ENCODE measurements around the gene C10orf62. TPM values are rescaled to one million over a fixed set of nuclear protein-coding genes. Genes with fewer than 3 reads are reported as not detected.

The C10orf62 gene, protein sequence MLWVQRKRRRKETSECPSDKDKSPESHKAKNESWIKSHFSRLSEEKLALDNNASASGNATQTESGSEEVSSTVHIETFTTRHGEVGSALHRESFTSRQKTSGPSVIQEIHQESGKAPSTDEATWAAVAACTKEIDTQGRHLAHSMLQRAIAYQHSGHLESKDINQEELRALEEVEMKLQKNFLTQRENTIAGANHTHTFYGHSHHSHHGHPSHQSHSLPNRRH
- total RNA-seq, result 1 to 10 TPM in 1 of 8 experiments, under 1 TPM in 4, not detected in 3; 0.17 to 2.6 (median 0.31) TPM

DNA sequence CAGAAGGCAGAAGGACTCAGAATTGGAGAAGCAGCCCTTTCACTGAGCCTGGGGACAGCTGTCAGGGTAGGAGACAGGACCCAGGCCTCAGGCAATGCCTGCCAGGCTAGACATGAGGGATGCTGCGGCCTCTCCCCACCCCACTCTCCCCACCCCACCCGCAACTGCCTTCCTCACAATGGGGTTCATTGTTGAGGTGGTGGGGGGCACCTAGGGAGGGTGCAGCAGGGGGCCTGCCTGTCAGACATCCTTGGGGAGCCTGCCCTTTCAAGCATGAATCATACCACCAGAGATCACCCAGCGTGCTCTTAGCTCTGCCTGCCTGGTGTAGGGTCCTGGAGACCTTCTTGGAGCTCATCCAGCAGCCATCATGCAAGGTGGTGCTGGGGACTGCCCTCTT is at the start of gene C10orf62:
Gene C10orf62, plus strand, starts transcription at position 243 of the 400 bp plus-strand sequence. CDS start 177 bp downstream, outside the sequence.
- in situ Hi-C loops (cut with MboI; ENCODE audit: low pct_unique_long_range_greater_than_20kb in 2 of 9, low sequenced_read_pairs in 9 of 9, unreplicated experiment in 9 of 9), result no loop called here
- H3K27ac ChIP-seq, result no peak within 1 kb of the TSS
- ATAC-seq (replicated peaks in 6 of 8), result no peak
- H3K4me3 ChIP-seq, result no peak within 1 kb of the TSS
- no peaks in the 10 kb centered on the region for H3K4me1 ChIP-seq (replicated peaks in 1 of 2)
- 80% methylated on average over 1 of the region's 3 CpGs; no CpG with 5 or more reads in 9 of the 10 experiments for WGBS, 10 experiments

DNA sequence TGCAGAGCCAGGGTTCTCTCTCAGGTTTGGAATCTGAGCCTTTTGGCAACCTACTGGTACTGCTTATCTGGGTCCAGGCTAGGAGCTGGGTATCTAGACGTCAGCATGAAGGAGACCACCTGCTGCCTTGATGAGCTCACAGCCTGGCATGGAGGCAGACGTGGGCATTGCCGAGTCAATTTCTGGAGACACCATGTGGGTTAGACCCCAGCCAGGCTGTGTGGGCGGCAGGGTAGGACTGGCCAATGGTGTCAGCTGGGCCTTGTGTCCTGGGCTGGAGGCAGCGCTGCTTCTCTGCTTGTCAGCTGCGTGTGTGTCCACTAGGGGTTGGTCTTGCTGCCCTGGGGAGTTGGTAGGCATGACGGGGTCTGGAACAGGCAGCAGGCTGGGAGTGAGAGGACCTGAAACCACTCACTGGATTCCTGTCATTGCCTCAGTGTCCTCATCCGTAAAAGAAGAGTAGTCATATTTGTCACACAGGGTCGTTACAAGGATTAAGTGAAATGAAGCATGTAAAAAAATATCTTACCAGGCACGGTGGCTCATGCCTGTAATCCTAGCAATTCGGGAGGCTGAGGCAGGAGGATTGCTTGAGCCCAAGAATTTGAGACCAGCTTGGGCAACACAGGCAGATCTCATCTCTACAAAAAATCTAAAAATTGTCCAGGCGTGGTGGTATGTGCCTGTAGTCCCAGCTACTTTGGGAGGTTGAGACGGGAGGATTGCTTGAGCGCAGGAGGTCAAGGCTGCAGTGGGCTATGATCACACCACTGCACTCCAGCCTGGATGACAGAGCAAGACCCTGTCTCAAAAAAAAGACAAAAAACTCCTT is 48.6 kb upstream of the C10orf62 start:
- ATAC-seq (replicated peaks in 6 of 8), result no peak
- peaks cover 12 to 26% of the 10 kb centered on the region in 2 donors for H3K4me1 ChIP-seq (replicated peaks in 1 of 2)
- H3K27ac ChIP-seq, result no peak overlapping the region
- 85 to 100% (median 90%) methylated on average over 1 to 8 of the region's 14 CpGs; no CpG with 5 or more reads in 2 of the 10 experiments for WGBS, 10 experiments
- in situ Hi-C loops (cut with MboI; ENCODE audit: low pct_unique_long_range_greater_than_20kb in 2 of 9, low sequenced_read_pairs in 9 of 9, unreplicated experiment in 9 of 9), result no loop called here
- H3K4me3 ChIP-seq, result no peak overlapping the region

DNA sequence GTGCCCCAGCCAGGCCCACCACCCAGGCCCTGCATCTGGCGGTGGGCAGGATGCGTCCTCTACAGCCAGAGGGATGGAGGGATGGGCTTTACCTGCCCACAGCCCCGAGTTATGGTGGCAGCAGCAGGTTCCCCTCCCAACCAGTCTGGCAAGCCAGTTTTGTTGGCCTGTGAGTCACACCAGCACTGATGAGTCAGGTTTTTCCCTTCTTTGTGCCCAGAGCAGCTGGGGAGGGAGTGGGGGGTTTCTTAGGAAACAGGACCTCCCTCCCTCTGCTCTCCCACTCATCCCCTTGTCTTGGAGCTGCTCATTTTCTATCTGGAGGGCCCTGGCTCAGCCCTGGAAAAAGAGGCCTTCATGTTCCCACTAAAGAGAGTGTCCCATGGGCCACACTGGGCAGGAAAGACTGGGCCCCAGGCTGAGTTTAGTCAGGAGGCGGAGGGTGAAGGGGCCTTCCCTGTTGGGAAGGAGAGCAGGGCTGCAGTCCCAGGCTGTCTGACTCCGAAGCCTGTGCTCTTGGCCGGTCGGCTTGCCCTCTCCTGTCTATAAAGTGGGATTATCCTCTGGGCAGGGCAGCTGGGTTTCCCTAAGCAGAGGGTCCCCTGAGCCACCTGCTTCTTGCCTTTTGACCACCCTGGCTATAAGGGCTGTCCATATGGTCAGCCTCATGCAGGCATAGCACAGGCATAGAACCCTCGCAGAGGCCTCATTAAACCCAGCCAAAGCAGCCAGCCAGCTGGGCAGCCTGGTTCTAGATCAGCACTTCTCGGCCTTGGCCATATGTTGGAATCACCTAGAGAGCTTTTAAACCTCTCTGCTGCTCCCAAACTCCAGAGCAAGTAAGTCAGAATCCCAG is 47.1 kb upstream of the C10orf62 start:
- peak; percentile 53 to 92 (median 90) for ATAC-seq (replicated peaks in 6 of 8)
- Histone ChIP-seq H3K4me1 (replicated peaks in 1 of 2) (peaks cover 20 to 33% of the 10 kb centered on the region in 2 donors), H3K27ac (peak overlapping the region; percentile 57 to 63), H3K4me3 (no peak overlapping the region)
- WGBS, 10 experiments, result 0 to 100% (median 77%) methylated on average over 1 to 4 of the region's 9 CpGs; no CpG with 5 or more reads in 5 of the 10 experiments
- in situ Hi-C loops (cut with MboI; ENCODE audit: low pct_unique_long_range_greater_than_20kb in 2 of 9, low sequenced_read_pairs in 9 of 9, unreplicated experiment in 9 of 9), result no loop called here

DNA sequence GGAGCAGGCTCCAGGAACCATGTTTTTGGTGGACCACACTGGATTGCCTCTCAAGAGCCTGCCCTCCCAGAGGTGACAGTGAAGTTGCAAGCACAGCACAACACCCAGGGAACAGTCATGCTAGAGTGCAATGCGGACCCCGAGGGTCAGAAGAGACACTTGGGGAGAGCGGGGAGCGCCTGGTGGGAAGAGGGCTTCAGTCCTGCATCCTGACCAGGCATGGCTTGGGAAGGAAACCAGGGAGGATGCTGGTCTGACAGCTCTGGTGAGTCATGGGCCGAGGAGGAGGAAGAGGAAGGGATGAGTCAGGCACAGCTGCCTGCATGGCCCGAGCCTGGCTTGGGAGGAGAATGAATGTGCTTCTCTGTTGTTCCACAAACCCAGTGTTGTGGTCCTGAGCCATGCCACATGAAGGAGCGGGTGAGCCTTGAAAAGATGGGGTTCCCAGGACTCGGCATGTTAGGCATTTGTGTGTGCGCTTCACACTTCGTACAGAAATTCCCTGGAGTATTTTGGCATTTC is 46.4 kb upstream of the C10orf62 start:
- peak; percentile 44 to 80 (median 54) for ATAC-seq (replicated peaks in 6 of 8)
- Histone ChIP-seq H3K4me3 (no peak overlapping the region), H3K27ac (peak overlapping the region in 1 of 2 donors; percentile 63), H3K4me1 (replicated peaks in 1 of 2) (peaks cover 24 to 37% of the 10 kb centered on the region in 2 donors)
- in situ Hi-C loops (cut with MboI; ENCODE audit: low pct_unique_long_range_greater_than_20kb in 2 of 9, low sequenced_read_pairs in 9 of 9, unreplicated experiment in 9 of 9), result no loop called here
- 0 to 100% (median 40%) methylated on average over 1 to 7 of the region's 10 CpGs; no CpG with 5 or more reads in 3 of the 10 experiments for WGBS, 10 experiments

DNA sequence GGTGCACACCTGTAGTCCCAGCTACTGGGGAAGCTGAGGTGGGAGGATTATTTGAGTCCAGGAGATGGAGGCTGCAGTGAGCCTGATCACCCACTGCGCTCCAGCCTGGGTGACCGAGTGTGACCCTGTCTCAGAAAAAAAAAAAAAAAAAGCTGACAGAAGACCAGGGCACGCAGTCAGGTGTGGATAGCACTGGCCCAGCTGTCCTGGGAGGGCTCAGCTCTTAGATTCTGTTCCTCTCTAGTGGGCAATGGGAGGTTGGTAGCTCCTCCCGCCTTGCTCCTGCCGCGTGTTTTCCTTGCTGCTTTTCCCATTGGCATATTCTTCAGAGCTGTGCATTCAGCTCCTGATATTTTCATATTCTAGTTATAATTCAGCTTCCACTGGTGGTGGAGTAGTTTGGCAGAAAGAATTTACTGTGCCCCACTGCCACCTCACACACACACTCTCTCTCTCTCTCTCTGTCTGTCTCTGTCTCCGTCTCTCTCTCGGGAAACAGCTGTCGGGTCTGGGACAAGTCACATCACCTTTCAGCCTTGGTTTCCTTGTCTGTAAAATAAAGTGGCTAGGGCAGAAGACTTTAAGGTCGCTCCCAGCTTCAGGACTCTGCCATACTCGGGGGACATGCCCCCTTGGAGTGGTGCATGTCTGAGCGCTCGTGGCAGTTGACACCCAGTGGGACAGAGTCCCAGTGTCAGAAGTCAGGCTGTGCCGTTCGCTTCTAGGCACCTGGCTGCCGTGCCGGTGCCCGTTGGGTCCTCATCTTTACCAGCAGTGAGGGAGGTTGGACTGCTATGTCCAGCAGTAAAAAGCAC is 42.9 kb upstream of the C10orf62 start:
- no peak for ATAC-seq (replicated peaks in 6 of 8)
- Histone ChIP-seq H3K4me1 (replicated peaks in 1 of 2) (peaks cover 39 to 48% of the 10 kb centered on the region in 2 donors), H3K27ac (no peak overlapping the region), H3K4me3 (no peak overlapping the region)
- WGBS, 10 experiments, result 79 to 100% (median 85%) methylated on average over 2 to 9 of the region's 18 CpGs; no CpG with 5 or more reads in 1 of the 10 experiments
- in situ Hi-C loops (cut with MboI; ENCODE audit: low pct_unique_long_range_greater_than_20kb in 2 of 9, low sequenced_read_pairs in 9 of 9, unreplicated experiment in 9 of 9), result no loop called here

DNA sequence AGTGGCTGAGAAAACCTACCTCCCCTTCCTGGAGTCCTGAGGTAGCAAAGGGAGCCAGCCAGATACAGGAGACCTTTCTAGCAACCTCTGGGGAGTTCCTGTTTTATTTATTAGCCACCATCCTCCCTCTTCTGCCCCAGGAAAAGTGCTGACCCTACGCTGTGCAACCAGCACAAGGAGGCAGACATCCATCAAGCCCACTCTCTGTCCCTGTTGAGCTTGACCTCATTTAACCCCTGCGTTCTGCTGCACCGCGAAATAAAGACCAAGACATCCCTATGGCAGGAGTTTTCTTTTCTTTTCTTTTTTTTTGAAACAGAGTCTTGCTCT is 42.3 kb upstream of the C10orf62 start:
- Histone ChIP-seq H3K27ac (no peak overlapping the region), H3K4me3 (no peak overlapping the region), H3K4me1 (replicated peaks in 1 of 2) (peaks cover 39 to 43% of the 10 kb centered on the region in 2 donors)
- WGBS, 10 experiments, result 34 to 80% (median 40%) methylated on average over 1 to 4 of the region's 4 CpGs; no CpG with 5 or more reads in 6 of the 10 experiments
- in situ Hi-C loops (cut with MboI; ENCODE audit: low pct_unique_long_range_greater_than_20kb in 2 of 9, low sequenced_read_pairs in 9 of 9, unreplicated experiment in 9 of 9), result no loop called here
- peak in 1 of 8 experiments; percentile 19 for ATAC-seq (replicated peaks in 6 of 8)

DNA sequence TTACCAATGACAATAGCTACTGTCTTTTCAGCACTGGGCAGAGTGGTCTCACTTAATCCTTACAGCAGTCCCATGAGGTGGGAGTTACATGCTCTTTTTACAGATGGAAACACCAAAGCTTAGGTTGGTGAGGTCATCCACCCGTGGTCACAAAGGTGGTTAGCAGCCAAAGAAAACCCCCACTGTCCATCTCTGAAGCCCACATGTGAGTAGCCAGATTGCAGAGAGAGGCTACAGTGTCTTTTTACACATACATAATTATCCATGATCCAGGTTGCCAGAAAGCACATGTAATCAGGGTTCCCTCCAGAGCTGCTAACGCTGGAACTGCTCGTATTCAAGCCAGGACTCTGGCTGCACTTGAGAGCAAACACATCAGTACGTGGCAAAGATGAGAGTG is 41.6 kb upstream of the C10orf62 start:
- peaks cover 31 to 36% of the 10 kb centered on the region in 2 donors for H3K4me1 ChIP-seq (replicated peaks in 1 of 2)
- ATAC-seq (replicated peaks in 6 of 8), result peak in 1 of 8 experiments; percentile 58
- H3K4me3 ChIP-seq, result no peak overlapping the region
- in situ Hi-C loops (cut with MboI; ENCODE audit: low pct_unique_long_range_greater_than_20kb in 2 of 9, low sequenced_read_pairs in 9 of 9, unreplicated experiment in 9 of 9), result no loop called here
- no peak overlapping the region for H3K27ac ChIP-seq
- WGBS, 10 experiments, result 24 to 69% (median 54%) methylated on average over 2 to 3 of the region's 4 CpGs; no CpG with 5 or more reads in 5 of the 10 experiments

DNA sequence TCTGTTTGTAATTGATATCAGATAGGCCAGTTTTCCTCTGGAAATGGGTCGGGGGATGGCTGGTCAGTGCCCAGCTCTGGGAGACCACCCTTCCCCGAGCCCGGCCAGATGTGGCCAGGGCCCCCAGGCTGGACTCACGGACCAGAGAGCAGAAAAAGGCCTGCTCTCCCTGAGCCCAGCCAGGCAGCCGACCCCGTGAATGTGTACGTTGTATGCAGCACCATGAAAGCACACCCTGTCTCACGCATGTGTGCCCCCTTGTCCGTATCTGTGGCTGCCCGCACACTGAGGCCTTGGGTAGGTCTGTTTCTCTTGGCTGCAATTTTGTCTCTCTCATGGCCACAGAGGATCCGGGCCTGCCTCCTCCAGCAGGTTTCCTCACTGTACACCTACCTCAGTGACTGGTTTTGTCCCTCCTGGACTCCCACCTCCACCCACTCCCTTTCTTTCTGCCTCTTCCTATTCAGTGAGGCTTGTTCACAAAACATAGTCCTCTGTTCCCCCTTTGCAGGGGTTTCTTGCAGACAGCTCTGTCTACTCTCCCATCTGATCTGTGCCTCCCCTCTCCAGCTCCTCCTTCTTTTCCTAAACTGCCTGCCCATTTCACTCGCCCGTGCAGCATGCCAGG is 40.6 kb upstream of the C10orf62 start:
- 60 to 100% (median 70%) methylated on average over 2 to 5 of the region's 13 CpGs; no CpG with 5 or more reads in 3 of the 10 experiments for WGBS, 10 experiments
- no peak overlapping the region for H3K27ac ChIP-seq
- in situ Hi-C loops (cut with MboI; ENCODE audit: low pct_unique_long_range_greater_than_20kb in 2 of 9, low sequenced_read_pairs in 9 of 9, unreplicated experiment in 9 of 9), result no loop called here
- peak in 2 of 8 experiments; percentile 2 to 13 for ATAC-seq (replicated peaks in 6 of 8)
- H3K4me1 ChIP-seq (replicated peaks in 1 of 2), result peaks cover 27 to 35% of the 10 kb centered on the region in 2 donors
- no peak overlapping the region for H3K4me3 ChIP-seq

DNA sequence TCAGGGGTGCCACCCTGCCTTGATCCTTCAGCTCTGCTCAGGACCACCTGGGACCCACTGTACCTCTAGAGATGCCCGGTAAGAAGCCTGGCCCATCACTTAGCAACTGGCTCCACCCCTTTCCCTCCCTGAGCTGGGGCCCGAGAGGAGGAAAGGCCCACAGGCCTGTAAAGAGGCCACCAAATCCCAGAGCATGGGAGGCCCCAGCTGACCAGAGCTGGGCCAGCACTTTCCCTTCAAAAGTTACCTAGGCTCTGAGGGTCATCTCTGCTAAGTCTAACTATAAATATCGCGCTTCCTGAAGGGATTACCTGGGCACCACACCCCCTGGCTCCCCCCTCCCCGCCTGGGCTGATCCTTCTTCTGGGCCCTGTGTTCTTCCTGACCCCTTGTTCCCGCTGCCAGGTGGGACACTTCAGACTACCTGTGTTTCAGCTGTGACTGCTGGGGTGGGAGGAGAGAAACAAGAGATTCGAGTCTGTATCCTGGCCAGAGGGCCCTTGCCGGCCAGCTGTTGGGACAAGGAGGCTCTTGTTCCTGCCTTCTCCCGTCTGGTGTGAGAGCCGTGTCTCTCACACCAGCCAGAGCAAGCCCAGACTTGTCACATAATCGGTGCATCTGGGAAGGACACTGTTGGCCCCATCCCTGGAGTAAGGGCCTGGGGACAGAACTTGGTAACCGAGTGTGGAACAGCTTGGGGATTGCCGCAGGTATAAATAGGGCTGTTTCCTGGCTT is 39.8 kb upstream of the C10orf62 start:
- Histone ChIP-seq H3K4me3 (no peak overlapping the region), H3K4me1 (replicated peaks in 1 of 2) (peaks cover 27 to 35% of the 10 kb centered on the region in 2 donors), H3K27ac (peak overlapping the region in 1 of 2 donors; percentile 64)
- 0 to 100% (median 40%) methylated on average over 1 to 3 of the region's 13 CpGs; no CpG with 5 or more reads in 5 of the 10 experiments for WGBS, 10 experiments
- in situ Hi-C loops (cut with MboI; ENCODE audit: low pct_unique_long_range_greater_than_20kb in 2 of 9, low sequenced_read_pairs in 9 of 9, unreplicated experiment in 9 of 9), result loop anchor here in 1 of 9 experiments (25.0 kb wide), 1 partner anchor 87 kb away; no protein-coding TSS in a partner anchor
- peak; percentile 47 to 82 (median 76) for ATAC-seq (replicated peaks in 6 of 8)

DNA sequence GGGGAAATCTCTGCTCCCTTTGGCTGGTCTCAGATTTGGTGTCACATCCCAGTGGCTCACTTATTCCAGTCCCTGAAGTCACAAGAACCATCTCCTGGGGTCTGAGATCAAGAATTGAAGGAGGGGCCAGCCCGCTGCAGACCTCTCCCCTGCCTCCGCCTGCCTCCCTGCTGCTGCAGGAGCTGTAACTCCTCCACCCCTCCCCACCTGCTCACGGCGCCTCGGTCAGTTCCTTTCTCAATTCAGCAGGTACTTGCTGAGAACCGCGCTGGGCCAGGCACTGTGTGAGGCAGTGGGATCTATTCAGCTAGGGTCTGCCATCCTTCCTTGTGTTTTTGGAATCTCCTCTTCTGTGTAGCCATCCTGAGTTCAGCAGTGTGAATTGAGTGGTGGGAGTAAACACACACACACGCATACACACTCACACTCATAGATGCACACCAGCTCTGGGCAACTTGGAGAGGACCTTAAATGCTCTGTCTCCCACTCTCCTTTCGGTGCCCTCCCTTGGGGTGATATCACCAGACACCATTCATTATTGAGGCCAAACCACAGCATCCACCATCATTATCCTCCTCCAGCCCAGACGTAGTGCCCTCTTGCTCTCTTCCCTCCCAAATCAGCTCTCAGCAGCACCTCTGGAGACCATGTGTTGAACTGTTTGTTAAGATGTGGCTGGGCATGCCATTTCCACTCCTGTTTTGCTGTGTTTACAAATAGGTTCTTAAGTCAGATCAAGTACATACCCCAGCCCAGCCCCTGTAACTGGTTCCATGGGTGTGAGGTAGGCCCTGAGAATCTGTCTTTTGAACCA is 39.0 kb upstream of the C10orf62 start:
- in situ Hi-C loops (cut with MboI; ENCODE audit: low pct_unique_long_range_greater_than_20kb in 2 of 9, low sequenced_read_pairs in 9 of 9, unreplicated experiment in 9 of 9), result loop anchor here in 1 of 9 experiments (25.0 kb wide), 1 partner anchor 88 kb away; no protein-coding TSS in a partner anchor
- 40 to 100% (median 90%) methylated on average over 1 to 2 of the region's 10 CpGs; no CpG with 5 or more reads in 7 of the 10 experiments for WGBS, 10 experiments
- H3K27ac ChIP-seq, result peak overlapping the region in 1 of 2 donors; percentile 64
- peak in 4 of 8 experiments; percentile 3 to 16 (median 7) for ATAC-seq (replicated peaks in 6 of 8)
- no peak overlapping the region for H3K4me3 ChIP-seq
- H3K4me1 ChIP-seq (replicated peaks in 1 of 2), result peaks cover 27 to 35% of the 10 kb centered on the region in 2 donors
